Measurements from ENCODE around the gene PRCC. TPM values are rescaled to one million over a fixed set of nuclear protein-coding genes. Genes with fewer than 3 reads are reported as not detected.

PRCC gene
- polyA plus RNA-seq, 2 of the 4 experiments (the other 2 are of a cell fraction), result 44.5 to 52.0 TPM

- H3K4me3 ChIP-seq, result no peak overlapping the region
- DNase-seq (ENCODE audit: low read depth in 1 of 2, low spot score in 1 of 2) (no peak), ATAC-seq (no peak), FAIRE-seq (no peak)
- no peak overlapping the region for H3K27ac ChIP-seq
- 47% methylated on average over 3 of the region's 4 CpGs for WGBS (ENCODE audit: missing lambda C conversion rate)
- POLR2A ChIA-PET, result no interaction called here
- H3K9me3 ChIP-seq, result no peaks in the 10 kb centered on the region
- H3K4me1 ChIP-seq, result no peaks in the 10 kb centered on the region
- CTCF ChIA-PET, result interaction anchor here (0.8 to 12.5 kb wide), 16 partner anchors 11 to 148 kb away, joined by 3 to 289 read pairs (median 10); partner anchors contain the start of genes CRABP2, INSRR, NTRK1 and SH2D2A
- TF ChIP-seq CEBPB (IDR thresholded peaks at IDR 0.05) (no peak), EP300 (IDR thresholded peaks at IDR 0.05) (no peak), BCL3 (IDR thresholded peaks at IDR 0.05) (no peak), ZC3H11A (IDR thresholded peaks at IDR 0.05) (no peak), CBX8 (IDR thresholded peaks at IDR 0.05) (no peak), SMC3 (IDR thresholded peaks at IDR 0.05) (no peak), HOXB13 (CRISPR knock-in tag; IDR thresholded peaks at IDR 0.05; ENCODE audit: low read depth) (no peak), CBX2 (IDR thresholded peaks at IDR 0.05; ENCODE audit: borderline replicate concordance, low read depth) (no peak), PBX3 (IDR thresholded peaks at IDR 0.05) (no peak)
- no peak overlapping the region for H3K4me2 ChIP-seq
Measured at GRCh38 chr1:156836892-156837291, 69.6 kb downstream of the PRCC start.

- peak in 1 of 2 experiments; percentile 72 for DNase-seq (ENCODE audit: low read depth in 1 of 2, low spot score in 1 of 2)
Measured at GRCh38 chr1:156838972-156839371, 71.6 kb downstream of the PRCC start.

More at GRCh38 chr1:156838972-156839371, 71.6 kb downstream of the PRCC start:
- Histone ChIP-seq H3K9me3 (no peaks in the 10 kb centered on the region), H3K4me2 (no peak overlapping the region), H3K4me3 (no peak overlapping the region), H3K27ac (no peak overlapping the region), H3K4me1 (no peaks in the 10 kb centered on the region)
- ATAC-seq, result peak; percentile 60 to 85; a peak in 5 of 6 replicates
- no peak for FAIRE-seq
- 67% methylated on average over 4 of the region's 7 CpGs for WGBS (ENCODE audit: missing lambda C conversion rate)
- ChIA-PET CTCF (interaction anchor here (0.7 to 12.5 kb wide), 49 partner anchors 13 to 317 kb away, joined by 3 to 289 read pairs (median 6); partner anchors contain the start of genes CRABP2, INSRR, LRRC71 and NTRK1), POLR2A (no interaction called here)
- TF ChIP-seq ELK1 (IDR thresholded peaks at IDR 0.05; ENCODE audit: low read depth, low read length) (no peak), ZSCAN20 (CRISPR knock-in tag; IDR thresholded peaks at IDR 0.05) (no peak), GATA3 (IDR thresholded peaks at IDR 0.05; ENCODE audit: borderline replicate concordance) (no peak), SMC3 (IDR thresholded peaks at IDR 0.05) (peak; percentile 68), KDM5A (IDR thresholded peaks at IDR 0.05) (no peak), ZFP36 (IDR thresholded peaks at IDR 0.05; ENCODE audit: borderline replicate concordance, partially characterized antibody) (no peak), EP300 (IDR thresholded peaks at IDR 0.05) (no peak), CTCF (IDR thresholded peaks at IDR 0.05) (peak; percentile 81), CEBPB (IDR thresholded peaks at IDR 0.05) (no peak), RAD21 (conservative IDR thresholded peaks at IDR 0.05 in 1 of 2, IDR thresholded peaks at IDR 0.05 in 1 of 2) (peak; percentile 83 to 87), USF2 (IDR thresholded peaks at IDR 0.05) (no peak), BCL3 (IDR thresholded peaks at IDR 0.05) (no peak), HOXB13 (CRISPR knock-in tag; IDR thresholded peaks at IDR 0.05; ENCODE audit: low read depth) (no peak)

Data from A549 (cell line).